GM10266 (cell line): ENCODE data around the gene TMEM232.

Source experiments
- DNase-seq: peaks from one replicate; pipeline ENCODE4 v3.0.0; 2012; ENCODE audit errors: extremely low spot score
- CTCF ChIP-seq: IDR thresholded peaks from 2 replicates; pipeline ENCODE4 v1.5.1; 2012; ENCODE audit warnings: mild to moderate bottlenecking, low read depth; ENCODE audit not compliant: control insufficient read depth, insufficient read depth; ENCODE audit errors: missing control alignments

Gene TMEM232

GRCh38 chr5:110413856-110414255 lies 312.6 kb downstream of the TMEM232 start:
- no peak for DNase-seq
- no peak for TF ChIP-seq CTCF

- no peak for DNase-seq
- TF ChIP-seq CTCF = no peak
Observed at GRCh38 chr5:110409571-110409970, 316.9 kb downstream of the TMEM232 start.

GRCh38 chr5:110402562-110402961 lies 323.9 kb downstream of the TMEM232 start:
- no peak for TF ChIP-seq CTCF
- DNase-seq = no peak

- no peak for DNase-seq
Observed at GRCh38 chr5:110401881-110402280, 324.6 kb downstream of the TMEM232 start.

GRCh38 chr5:110398951-110399350 lies 327.5 kb downstream of the TMEM232 start:
- no peak for DNase-seq
- TF ChIP-seq CTCF = no peak

More at GRCh38 chr5:110401881-110402280, 324.6 kb downstream of the TMEM232 start:
- no peak for TF ChIP-seq CTCF

GRCh38 chr5:110397281-110397680 lies 329.2 kb downstream of the TMEM232 start:
- TF ChIP-seq CTCF = no peak
- DNase-seq = no peak

GRCh38 chr5:110386782-110387181 lies 339.7 kb downstream of the TMEM232 start:
- no peak for TF ChIP-seq CTCF
- DNase-seq = no peak

- no peak for DNase-seq
- no peak for TF ChIP-seq CTCF
Observed at GRCh38 chr5:110383231-110383630, 343.2 kb downstream of the TMEM232 start.
